ENCODE results near the gene RECQL.

Gene RECQL

DNA sequence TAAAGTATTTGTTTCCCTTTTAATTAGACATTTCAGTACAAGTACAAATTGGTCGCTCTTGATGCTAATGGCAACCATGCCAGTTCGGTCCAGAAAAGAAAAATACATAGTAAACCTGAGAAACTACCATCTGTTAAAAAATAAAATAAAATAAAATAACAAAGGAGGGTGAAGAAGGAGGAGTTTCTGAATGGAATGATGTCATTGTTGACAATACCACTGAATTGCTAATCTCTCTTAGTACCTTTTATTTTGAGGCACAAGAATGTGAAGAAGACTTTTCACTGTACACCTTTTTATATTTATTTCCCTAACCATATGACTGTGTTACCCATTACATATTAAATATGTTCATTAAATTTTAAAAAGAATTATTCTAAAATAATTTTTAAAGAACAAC, 44.1 kb upstream of the RECQL start:
- no peak for DNase-seq
- Histone ChIP-seq H3K27ac (ENCODE audit: low read length) (no peak overlapping the region), H3K9ac (ENCODE audit: low read depth, low read length) (no peak overlapping the region), H4K20me1 (ENCODE audit: insufficient read depth, low read length) (no peaks in the 10 kb centered on the region), H3K36me3 (ENCODE audit: insufficient read depth, low read length) (no peaks in the 10 kb centered on the region), H3K4me2 (ENCODE audit: insufficient read depth, low read length) (no peak overlapping the region), H3K4me3 (ENCODE audit: low read depth in 1 of 2, low read length in 2 of 2) (no peak overlapping the region), H3K4me1 (ENCODE audit: insufficient read depth, low read length) (no peaks in the 10 kb centered on the region), H3K27me3 (ENCODE audit: insufficient read depth, low read length, poor library complexity) (peaks cover 10% of the 10 kb centered on the region), H2AFZ (ENCODE audit: low read depth, low read length) (no peak overlapping the region), H3K79me2 (ENCODE audit: insufficient read depth, low read length) (no peaks in the 10 kb centered on the region), H3K9me3 (ENCODE audit: insufficient read depth, low read length, severe bottlenecking) (no peaks in the 10 kb centered on the region)
- ATAC-seq (ENCODE audit: insufficient read depth, low read depth): no peak
- TF ChIP-seq, protein P1, sequence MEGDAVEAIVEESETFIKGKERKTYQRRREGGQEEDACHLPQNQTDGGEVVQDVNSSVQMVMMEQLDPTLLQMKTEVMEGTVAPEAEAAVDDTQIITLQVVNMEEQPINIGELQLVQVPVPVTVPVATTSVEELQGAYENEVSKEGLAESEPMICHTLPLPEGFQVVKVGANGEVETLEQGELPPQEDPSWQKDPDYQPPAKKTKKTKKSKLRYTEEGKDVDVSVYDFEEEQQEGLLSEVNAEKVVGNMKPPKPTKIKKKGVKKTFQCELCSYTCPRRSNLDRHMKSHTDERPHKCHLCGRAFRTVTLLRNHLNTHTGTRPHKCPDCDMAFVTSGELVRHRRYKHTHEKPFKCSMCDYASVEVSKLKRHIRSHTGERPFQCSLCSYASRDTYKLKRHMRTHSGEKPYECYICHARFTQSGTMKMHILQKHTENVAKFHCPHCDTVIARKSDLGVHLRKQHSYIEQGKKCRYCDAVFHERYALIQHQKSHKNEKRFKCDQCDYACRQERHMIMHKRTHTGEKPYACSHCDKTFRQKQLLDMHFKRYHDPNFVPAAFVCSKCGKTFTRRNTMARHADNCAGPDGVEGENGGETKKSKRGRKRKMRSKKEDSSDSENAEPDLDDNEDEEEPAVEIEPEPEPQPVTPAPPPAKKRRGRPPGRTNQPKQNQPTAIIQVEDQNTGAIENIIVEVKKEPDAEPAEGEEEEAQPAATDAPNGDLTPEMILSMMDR (IDR thresholded peaks at IDR 0.05; ENCODE audit: borderline replicate concordance, extremely low read depth, low read length, poor library complexity, severe bottlenecking): no peak
- TF ChIP-seq EZH2 (IDR thresholded peaks at IDR 0.05; ENCODE audit: borderline replicate concordance, low read depth, low read length, severe bottlenecking): no peak

DNA sequence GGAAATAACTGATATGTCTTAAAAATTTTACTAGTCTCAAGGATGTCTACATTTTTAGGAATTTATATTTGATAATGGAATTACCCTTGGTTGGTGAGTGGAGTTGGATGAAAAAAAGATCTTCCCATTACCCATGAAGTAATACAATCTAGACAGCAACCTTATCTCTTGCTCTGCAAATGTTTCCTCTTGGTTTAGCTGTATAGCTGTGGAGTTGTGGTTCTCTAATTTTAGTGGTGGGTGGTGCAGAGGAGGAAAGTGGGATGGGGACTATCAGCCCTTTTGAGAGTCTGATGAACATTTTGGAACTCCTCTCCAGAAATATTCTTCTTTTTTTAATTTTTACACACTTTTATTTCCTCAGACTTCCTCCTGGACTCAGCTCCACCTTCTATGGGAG, 41.7 kb upstream of the RECQL start:
- Histone ChIP-seq H4K20me1 (ENCODE audit: insufficient read depth, low read length) (no peaks in the 10 kb centered on the region), H3K79me2 (ENCODE audit: insufficient read depth, low read length) (no peaks in the 10 kb centered on the region), H3K27me3 (ENCODE audit: insufficient read depth, low read length, poor library complexity) (peaks cover 13% of the 10 kb centered on the region), H3K9ac (ENCODE audit: low read depth, low read length) (no peak overlapping the region), H3K36me3 (ENCODE audit: insufficient read depth, low read length) (no peaks in the 10 kb centered on the region), H3K4me3 (ENCODE audit: low read depth in 1 of 2, low read length in 2 of 2) (no peak overlapping the region), H3K4me2 (ENCODE audit: insufficient read depth, low read length) (no peak overlapping the region), H3K9me3 (ENCODE audit: insufficient read depth, low read length, severe bottlenecking) (no peaks in the 10 kb centered on the region), H2AFZ (ENCODE audit: low read depth, low read length) (no peak overlapping the region), H3K27ac (ENCODE audit: low read length) (no peak overlapping the region), H3K4me1 (ENCODE audit: insufficient read depth, low read length) (no peaks in the 10 kb centered on the region)
- TF ChIP-seq, protein P1 (IDR thresholded peaks at IDR 0.05; ENCODE audit: borderline replicate concordance, extremely low read depth, low read length, poor library complexity, severe bottlenecking): no peak
- no peak for TF ChIP-seq EZH2 (IDR thresholded peaks at IDR 0.05; ENCODE audit: borderline replicate concordance, low read depth, low read length, severe bottlenecking)
- DNase-seq (no peak), ATAC-seq (ENCODE audit: insufficient read depth, low read depth) (no peak)

DNA sequence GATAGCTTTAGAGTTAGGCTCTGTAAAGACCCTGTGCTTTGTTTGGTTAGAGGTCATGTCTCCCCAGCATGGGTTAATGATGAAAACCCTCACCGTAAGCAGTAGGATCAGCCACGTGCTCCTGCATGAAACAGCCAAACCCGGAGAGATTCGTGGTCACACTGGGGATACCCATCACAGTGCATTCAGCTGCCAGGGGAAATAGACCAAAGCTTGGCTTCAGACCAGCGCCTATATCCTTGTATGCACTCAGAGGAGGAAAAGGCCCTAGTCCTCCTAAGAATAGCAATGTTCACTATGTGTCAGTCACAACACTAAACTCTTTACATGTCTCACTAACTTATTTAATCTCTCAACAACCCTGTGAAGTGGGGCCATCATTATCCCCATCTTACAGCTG, 41.0 kb upstream of the RECQL start:
- no peak for ATAC-seq (ENCODE audit: insufficient read depth, low read depth)
- H3K9ac ChIP-seq (ENCODE audit: low read depth, low read length): no peak overlapping the region
- H3K27ac ChIP-seq (ENCODE audit: low read length): no peak overlapping the region
- no peaks in the 10 kb centered on the region for H3K36me3 ChIP-seq (ENCODE audit: insufficient read depth, low read length)
- H3K4me3 ChIP-seq (ENCODE audit: low read depth in 1 of 2, low read length in 2 of 2): no peak overlapping the region
- H2AFZ ChIP-seq (ENCODE audit: low read depth, low read length): no peak overlapping the region
- H3K79me2 ChIP-seq (ENCODE audit: insufficient read depth, low read length): no peaks in the 10 kb centered on the region
- H3K4me2 ChIP-seq (ENCODE audit: insufficient read depth, low read length): no peak overlapping the region
- no peaks in the 10 kb centered on the region for H4K20me1 ChIP-seq (ENCODE audit: insufficient read depth, low read length)
- no peak for TF ChIP-seq EZH2 (IDR thresholded peaks at IDR 0.05; ENCODE audit: borderline replicate concordance, low read depth, low read length, severe bottlenecking)
- TF ChIP-seq, protein P1 (IDR thresholded peaks at IDR 0.05; ENCODE audit: borderline replicate concordance, extremely low read depth, low read length, poor library complexity, severe bottlenecking): no peak
- H3K9me3 ChIP-seq (ENCODE audit: insufficient read depth, low read length, severe bottlenecking): no peaks in the 10 kb centered on the region
- no peak for DNase-seq
- H3K27me3 ChIP-seq (ENCODE audit: insufficient read depth, low read length, poor library complexity): peaks cover 13% of the 10 kb centered on the region
- H3K4me1 ChIP-seq (ENCODE audit: insufficient read depth, low read length): no peaks in the 10 kb centered on the region

DNA sequence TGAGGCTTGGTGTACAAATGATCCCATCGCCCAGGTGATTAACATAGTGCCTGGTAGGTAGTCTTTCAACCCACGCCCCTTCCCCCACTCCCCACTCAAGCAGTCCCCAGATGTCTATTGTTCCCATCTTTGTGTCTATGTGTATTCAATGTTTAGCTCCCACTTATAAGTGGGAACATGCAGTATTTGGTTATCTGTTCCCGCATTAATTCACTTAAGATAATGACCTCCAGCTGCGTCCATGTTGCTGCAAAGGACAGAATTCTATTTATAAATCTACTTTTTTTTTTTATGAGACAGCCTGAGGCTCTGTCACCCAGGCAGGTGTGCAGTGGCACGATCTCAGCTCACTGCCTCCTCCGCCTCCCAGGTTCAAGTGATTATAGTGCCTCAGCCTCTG, 40.3 kb upstream of the RECQL start:
- DNase-seq (no peak), ATAC-seq (ENCODE audit: insufficient read depth, low read depth) (no peak)
- Histone ChIP-seq H3K27ac (ENCODE audit: low read length) (no peak overlapping the region), H3K27me3 (ENCODE audit: insufficient read depth, low read length, poor library complexity) (peaks cover 13% of the 10 kb centered on the region), H3K4me1 (ENCODE audit: insufficient read depth, low read length) (no peaks in the 10 kb centered on the region), H3K4me3 (ENCODE audit: low read depth in 1 of 2, low read length in 2 of 2) (no peak overlapping the region), H3K9ac (ENCODE audit: low read depth, low read length) (no peak overlapping the region), H3K36me3 (ENCODE audit: insufficient read depth, low read length) (no peaks in the 10 kb centered on the region), H3K4me2 (ENCODE audit: insufficient read depth, low read length) (no peak overlapping the region), H2AFZ (ENCODE audit: low read depth, low read length) (no peak overlapping the region), H3K9me3 (ENCODE audit: insufficient read depth, low read length, severe bottlenecking) (no peaks in the 10 kb centered on the region), H4K20me1 (ENCODE audit: insufficient read depth, low read length) (no peaks in the 10 kb centered on the region), H3K79me2 (ENCODE audit: insufficient read depth, low read length) (no peaks in the 10 kb centered on the region)
- TF ChIP-seq, protein P1 (IDR thresholded peaks at IDR 0.05; ENCODE audit: borderline replicate concordance, extremely low read depth, low read length, poor library complexity, severe bottlenecking): no peak
- no peak for TF ChIP-seq EZH2 (IDR thresholded peaks at IDR 0.05; ENCODE audit: borderline replicate concordance, low read depth, low read length, severe bottlenecking)

Measured in DND-41 (cell line).